HepG2 (cell line): ENCODE results near the gene INHBE. TPM values are rescaled to one million over a fixed set of nuclear protein-coding genes. Genes with fewer than 3 reads are reported as not detected.

ENCODE experiments used
- ATAC-seq: fragments of 200-7000 bp; cut with Tn5 transposase; 3 replicates; pipeline ENCODE4 v1.9.1; 2020; ENCODE audit warnings: mild to moderate bottlenecking, moderate library complexity
- BruUV-seq: library from RNA; stranded (reverse); fragments of 400-500 nt; replicated peaks from 2 replicates; lab custom pipeline; 2021; lab: Mats Ljungman, UMichigan
- CTCF ChIA-PET: fragments of 300-600 bp; formaldehyde crosslinking; extraction: SDS; loops from one replicate; lab custom pipeline; 2021; ENCODE audit warnings: low total read pairs, inconsistent platforms, low intra/inter-chr PET ratio; lab: Yijun Ruan, JAX
- POLR2A ChIA-PET: fragments of 350-600 bp; sonication (Branson Sonifier 250); formaldehyde crosslinking; loops from one replicate; lab custom pipeline; 2020; ENCODE audit warnings: antibody characterized with exemption, inconsistent platforms; lab: Yijun Ruan, JAX
- DNase-seq: peaks from one replicate; pipeline ENCODE4 v3.0.0-alpha.2; 2015; ENCODE audit warnings: low spot score
- FAIRE-seq: peaks from 3 replicates; lab custom pipeline; 2011; peaks lifted over from hg19 to GRCh38; lab: Jason Lieb, UNC
- H2AFZ ChIP-seq: one replicate; pipeline ENCODE4 v1.6.1; 2011; ENCODE audit warnings: low read length, inconsistent platforms
- H3K27ac ChIP-seq: fragments of 300-600 bp; 3 replicates; pipeline ENCODE4 v1.8.0; 2011; ENCODE audit warnings: mixed run types, mild to moderate bottlenecking, mixed read lengths, low read length, inconsistent platforms; ENCODE audit not compliant: insufficient read depth; ENCODE audit errors: extremely low read length
- H3K27me3 ChIP-seq, 2 experiments: fragments of 200-600 bp in 1 of 2; 2 replicates in 1 of 2; 3 replicates in 1 of 2; pipeline versions ENCODE4 v1.6.0 to v1.8.0; 2011; ENCODE audit warnings: low read length in 2 of 2, mild to moderate bottlenecking in 2 of 2, moderate library complexity in 2 of 2, inconsistent platforms in 1 of 2; ENCODE audit not compliant: insufficient read depth in 2 of 2, control insufficient read depth in 1 of 2
- H3K36me3 ChIP-seq, 2 experiments: fragments of 200-600 bp in 1 of 2; replicated peaks in 1 of 2; 2 replicates in 1 of 2; 3 replicates in 1 of 2; pipeline versions ENCODE4 v1.5.1 to v1.8.0; 2011; ENCODE audit warnings: low read length in 2 of 2, inconsistent platforms in 1 of 2; ENCODE audit not compliant: insufficient read depth in 2 of 2, control insufficient read depth in 1 of 2
- H3K4me1 ChIP-seq: 2 replicates; pipeline ENCODE4 v1.5.1; 2012; ENCODE audit warnings: low read length, inconsistent platforms; ENCODE audit not compliant: insufficient read depth
- H3K4me2 ChIP-seq: 2 replicates; pipeline ENCODE4 v1.6.0; 2011; ENCODE audit warnings: low read depth, low read length, inconsistent platforms
- H3K4me3 ChIP-seq, 3 experiments: fragments of 200-600 bp in 1 of 3; sonication (generic), shearing (Covaris generic) in 1 of 3; replicated peaks in 1 of 3; 2 replicates each; pipeline ENCODE4 v1.5.1; 2011 to 2016; ENCODE audit warnings: low read length in 3 of 3, inconsistent platforms in 2 of 3, low read depth in 2 of 3, mild to moderate bottlenecking in 2 of 3, control low read depth in 1 of 3, mixed read lengths in 1 of 3; ENCODE audit not compliant: insufficient read depth in 1 of 3
- H3K79me2 ChIP-seq: one replicate; pipeline ENCODE4 v1.6.1; 2011; ENCODE audit warnings: low read length, inconsistent platforms; ENCODE audit not compliant: insufficient read depth
- H3K9ac ChIP-seq: 2 replicates; pipeline ENCODE4 v1.6.0; 2011; ENCODE audit warnings: mild to moderate bottlenecking, low read depth, low read length, inconsistent platforms; ENCODE audit not compliant: insufficient read depth
- H3K9me3 ChIP-seq: 2 replicates; pipeline ENCODE4 v1.5.1; 2012; ENCODE audit warnings: mild to moderate bottlenecking, low read length
- H4K20me1 ChIP-seq: 2 replicates; pipeline ENCODE4 v1.6.0; 2011; ENCODE audit warnings: inconsistent platforms, mild to moderate bottlenecking, low read length, moderate library complexity; ENCODE audit not compliant: insufficient read depth
- KLF13 ChIP-seq: sonication (generic); formaldehyde crosslinking; IDR thresholded peaks from 2 replicates; pipeline ENCODE4 v1.4.0; 2020; ENCODE audit warnings: mild to moderate bottlenecking, missing genetic modification reagents
- NFYB ChIP-seq: sonication (generic); formaldehyde crosslinking; IDR thresholded peaks from 2 replicates; pipeline ENCODE4 v1.4.0; 2020; ENCODE audit warnings: missing genetic modification reagents
- SNAPC2 ChIP-seq: sonication (generic); formaldehyde crosslinking; IDR thresholded peaks from 2 replicates; pipeline ENCODE4 v1.8.1; 2022; ENCODE audit warnings: mild to moderate bottlenecking, missing genetic modification reagents
- TOE1 ChIP-seq: sonication (generic); formaldehyde crosslinking; IDR thresholded peaks from 2 replicates; pipeline ENCODE4 v1.4.0; 2020; ENCODE audit warnings: mild to moderate bottlenecking, missing genetic modification reagents
- ZNF562 ChIP-seq: sonication (generic); formaldehyde crosslinking; IDR thresholded peaks from 2 replicates; pipeline ENCODE4 v1.8.0; 2022; ENCODE audit warnings: missing genetic modification reagents, borderline replicate concordance
- ZNF816 ChIP-seq: sonication (generic); formaldehyde crosslinking; IDR thresholded peaks from 2 replicates; pipeline ENCODE4 v1.8.0; 2022; ENCODE audit warnings: missing genetic modification reagents, mild to moderate bottlenecking, borderline replicate concordance
- WGBS: methylation state at CpG from one replicate; pipeline ENCODE4 v1.1.6; 2017; ENCODE audit warnings: low lambda C conversion rate; 5-methylcytosine and 5-hydroxymethylcytosine counted together
- in situ Hi-C: cut with HindIII; loops from 2 replicates; pipeline ENCODE4 v1.10.0; 2017; ENCODE audit warnings: low pct_unique_long_range_greater_than_20kb; ENCODE audit not compliant: extremely low pct_ligation_motif_present
- intact Hi-C: fragments of 100-400 bp; cut with micrococcal nuclease; formaldehyde crosslinking; loops from one replicate; pipeline ENCODE4 v1.10.0; 2022; ENCODE audit not compliant: unreplicated experiment
- polyA plus RNA-seq, 8 experiments: library from polyadenylated mRNA; depleted of rRNA in 3 of 8; stranded (reverse) in 7 of 8; unstranded in 1 of 8; fragments of >200 nt; fragmentation: Illumina TruSeq in 4 of 8; extraction: Trizol in 4 of 8; gene quantifications; 2 replicates each; pipeline versions ENCODE4 v1.2.1 to v1.2.3, GENCODE V29; 2011 to 2016; ENCODE audit warnings: low read depth in 4 of 8, missing spikeins in 1 of 8, mixed read lengths in 1 of 8; ENCODE audit not compliant: insufficient read depth in 1 of 8
- total RNA-seq, 5 experiments: library from RNA; depleted of rRNA; stranded (reverse); fragments of >200 nt; fragmentation: Illumina TruSeq; extraction: Trizol; gene quantifications; 2 replicates each; pipeline ENCODE4 v1.2.3, GENCODE V29; 2016; ENCODE audit warnings: low read depth in 1 of 5
- TF ChIP-seq, protein P1 (sequence below): sonication (generic); formaldehyde crosslinking; IDR thresholded peaks from 2 replicates; pipeline ENCODE4 v1.9.0; 2021; ENCODE audit warnings: missing genetic modification reagents, borderline replicate concordance

INHBE gene
- total and polyA plus RNA-seq, 2 of the 13 experiments (the other 11 are each of a cell fraction or from before 2014, with no cell fraction given), result 17.0 to 32.0 TPM

- TF ChIP-seq KLF13 (CRISPR knock-in tag), result no peak
- TF ChIP-seq TOE1, result no peak
- TF ChIP-seq ZNF562, result no peak
- TF ChIP-seq, protein P1, sequence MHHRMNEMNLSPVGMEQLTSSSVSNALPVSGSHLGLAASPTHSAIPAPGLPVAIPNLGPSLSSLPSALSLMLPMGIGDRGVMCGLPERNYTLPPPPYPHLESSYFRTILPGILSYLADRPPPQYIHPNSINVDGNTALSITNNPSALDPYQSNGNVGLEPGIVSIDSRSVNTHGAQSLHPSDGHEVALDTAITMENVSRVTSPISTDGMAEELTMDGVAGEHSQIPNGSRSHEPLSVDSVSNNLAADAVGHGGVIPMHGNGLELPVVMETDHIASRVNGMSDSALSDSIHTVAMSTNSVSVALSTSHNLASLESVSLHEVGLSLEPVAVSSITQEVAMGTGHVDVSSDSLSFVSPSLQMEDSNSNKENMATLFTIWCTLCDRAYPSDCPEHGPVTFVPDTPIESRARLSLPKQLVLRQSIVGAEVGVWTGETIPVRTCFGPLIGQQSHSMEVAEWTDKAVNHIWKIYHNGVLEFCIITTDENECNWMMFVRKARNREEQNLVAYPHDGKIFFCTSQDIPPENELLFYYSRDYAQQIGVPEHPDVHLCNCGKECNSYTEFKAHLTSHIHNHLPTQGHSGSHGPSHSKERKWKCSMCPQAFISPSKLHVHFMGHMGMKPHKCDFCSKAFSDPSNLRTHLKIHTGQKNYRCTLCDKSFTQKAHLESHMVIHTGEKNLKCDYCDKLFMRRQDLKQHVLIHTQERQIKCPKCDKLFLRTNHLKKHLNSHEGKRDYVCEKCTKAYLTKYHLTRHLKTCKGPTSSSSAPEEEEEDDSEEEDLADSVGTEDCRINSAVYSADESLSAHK (CRISPR knock-in tag), result no peak
- TF ChIP-seq ZNF816 (CRISPR knock-in tag), result no peak
- TF ChIP-seq SNAPC2 (CRISPR knock-in tag), result no peak
- no peak for TF ChIP-seq NFYB (CRISPR knock-in tag)
- H3K36me3 ChIP-seq, result no peaks in the 10 kb centered on the region
- no peak for FAIRE-seq
- H3K4me2 ChIP-seq, result no peak overlapping the region
- H3K27me3 ChIP-seq, result peaks cover 8 to 65% of the 10 kb centered on the region in 2 experiments
- H3K27ac ChIP-seq, result no peak overlapping the region
- peaks cover 58% of the 10 kb centered on the region for H3K4me1 ChIP-seq
- ChIA-PET POLR2A (interaction anchor here (2.0 kb wide), 1 partner anchor 13 kb away, joined by 4 read pairs; the partner anchor contains the start of gene MARS1), CTCF (no interaction called here)
- H3K4me3 ChIP-seq, result no peak overlapping the region
- in situ Hi-C loops (no loop called here), intact Hi-C loops (no loop called here)
- no peak for ATAC-seq
- BruUV-seq, result no TSS peak
- no peak overlapping the region for H3K9ac ChIP-seq
- H3K9me3 ChIP-seq, result no peaks in the 10 kb centered on the region
- no peak overlapping the region for H2AFZ ChIP-seq
- H4K20me1 ChIP-seq, result no peaks in the 10 kb centered on the region
- no peaks in the 10 kb centered on the region for H3K79me2 ChIP-seq
- WGBS, result 66% methylated on average over 8 of the region's 8 CpGs
- no peak for DNase-seq
Measured at GRCh38 chr12:57474430-57474829, 19.3 kb downstream of the INHBE start.
